CD4-positive, alpha-beta T cell treated with Interleukin-4 for 1 hour (primary cell): ENCODE results near the gene VASP.
A peak's percentile ranks its signal among the peaks of the same experiment; 100 is the strongest.
"Not testable (repeated sequence)": the region's sequence is repeated elsewhere in the genome, so short reads cannot be mapped to it uniquely, and the experiment has no call there.

Source experiments
- DNase-seq, 2 donors: peaks; one replicate each; pipeline ENCODE4 v3.0.0-alpha.2; 2020 to 2022

Gene VASP

GRCh38 chr19:45497791-45498190, 9.5 kb upstream of the VASP start:
- no peak for DNase-seq

- peak; percentile 68 to 74 for DNase-seq
These were observed 8.7 kb upstream of the VASP start, which contains the start of gene PPM1N for GRCh38 chr19:45498411-45499195. TSS of gene PPM1N (plus strand) at chr19:45498443. CDS start at chr19:45498473, 30 bp downstream.

- DNase-seq = peak; percentile 74 to 79
These were observed 7.8 kb upstream of the VASP start for GRCh38 chr19:45499196-45500180.

GRCh38 chr19:45500918-45501729, 6.2 kb upstream of the VASP start:
- no peak for DNase-seq

GRCh38 chr19:45501730-45502014, 5.6 kb upstream of the VASP start:
- no peak for DNase-seq

- no peak for DNase-seq
These were observed 5.2 kb upstream of the VASP start for GRCh38 chr19:45502111-45502510.

GRCh38 chr19:45503909-45504308, 3.4 kb upstream of the VASP start:
- no peak for DNase-seq

- no peak for DNase-seq
These were observed 1.9 kb upstream of the VASP start for GRCh38 chr19:45505151-45505995.

- no peak for DNase-seq
These were observed 1.4 kb upstream of the VASP start for GRCh38 chr19:45505996-45506245.

GRCh38 chr19:45506246-45506988, 862 bp upstream of the VASP start:
- peak; percentile 95 to 96 for DNase-seq

GRCh38 chr19:45507872-45508416, 665 bp downstream of the VASP start:
- no peak for DNase-seq

GRCh38 chr19:45508417-45508860, 1.2 kb downstream of the VASP start:
- peak in 1 of 2 donors; percentile 39 for DNase-seq

- DNase-seq = peak; percentile 56 to 59
These were observed 1.8 kb downstream of the VASP start for GRCh38 chr19:45508861-45509691.

- DNase-seq = no peak
These were observed 2.4 kb downstream of the VASP start for GRCh38 chr19:45509692-45510015.

GRCh38 chr19:45510352-45510751, 3.1 kb downstream of the VASP start:
- DNase-seq = not testable (repeated sequence)

- DNase-seq = no peak
These were observed 3.8 kb downstream of the VASP start for GRCh38 chr19:45511074-45511473.

- DNase-seq = no peak
These were observed 5.7 kb downstream of the VASP start for GRCh38 chr19:45512881-45513483.

- no peak for DNase-seq
These were observed 7.2 kb downstream of the VASP start for GRCh38 chr19:45514376-45515051.

- DNase-seq = peak; percentile 55 to 83
These were observed 7.9 kb downstream of the VASP start for GRCh38 chr19:45515081-45515624.
